ENCODE measurements around the gene ITPR1.

GRCh38 chr3:4825436-4826236 lies 332.5 kb downstream of the ITPR1 start:
- no peak for TF ChIP-seq CTCF (IDR thresholded peaks at IDR 0.05; ENCODE audit: insufficient read depth, low read depth, low read length)
- TF ChIP-seq EZH2 (IDR thresholded peaks at IDR 0.05; ENCODE audit: insufficient read depth, low read length): no peak
